HG02798 (cell line): Measurements from ENCODE around the gene NCR2.

Experiments
- ATAC-seq: cut with Tn5 transposase; IDR thresholded peaks from one replicate; pipeline ENCODE4 v1.9.1; 2021; ENCODE audit warnings: mild to moderate bottlenecking; ENCODE audit not compliant: unreplicated experiment, poor library complexity

The NCR2 gene

GRCh38 chr6:41356825-41357224 lies 21.4 kb downstream of the NCR2 start:
- ATAC-seq: no peak

DNA sequence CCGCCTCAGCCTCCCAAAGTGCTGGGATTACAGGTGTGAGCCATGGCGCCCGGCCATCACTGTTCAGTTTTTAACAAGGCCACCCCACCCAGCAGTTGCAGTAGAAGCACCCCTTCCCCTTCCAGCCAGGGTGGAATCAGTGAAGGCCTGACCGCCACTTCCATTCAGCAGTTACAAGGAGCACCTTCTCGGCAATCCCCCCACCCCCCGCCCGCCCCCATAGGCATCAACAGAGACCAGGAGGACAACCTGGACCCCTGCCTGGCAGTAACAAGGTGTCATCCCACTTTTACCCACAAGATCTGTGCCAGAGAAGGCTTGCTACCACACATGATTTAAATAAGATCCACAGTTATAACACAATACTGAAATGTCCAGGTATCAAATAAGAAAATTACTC lies 23.1 kb downstream of the NCR2 start:
- ATAC-seq: no peak

GRCh38 chr6:41359617-41360313 lies 24.4 kb downstream of the NCR2 start:
- no peak for ATAC-seq

- ATAC-seq: no peak
Measured at GRCh38 chr6:41360314-41360685, 24.9 kb downstream of the NCR2 start.

DNA sequence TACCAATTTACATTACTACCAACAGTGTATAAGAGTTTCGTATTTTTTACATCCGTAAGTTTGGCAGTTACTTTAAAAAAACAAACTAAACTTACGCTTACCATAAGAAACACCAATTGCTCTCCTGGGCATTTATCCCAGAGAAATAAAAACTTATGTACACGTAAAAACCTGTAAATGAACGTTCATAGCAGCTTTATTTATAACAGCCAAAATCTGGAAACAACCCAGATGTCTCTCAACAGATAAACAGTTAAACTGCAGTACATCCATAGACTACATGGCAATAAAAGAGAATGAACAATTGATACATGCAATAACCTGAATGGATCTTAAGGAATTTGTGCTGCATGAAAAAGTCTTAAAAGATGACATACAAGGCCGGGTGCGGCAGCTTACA lies 30.7 kb downstream of the NCR2 start:
- no peak for ATAC-seq

DNA sequence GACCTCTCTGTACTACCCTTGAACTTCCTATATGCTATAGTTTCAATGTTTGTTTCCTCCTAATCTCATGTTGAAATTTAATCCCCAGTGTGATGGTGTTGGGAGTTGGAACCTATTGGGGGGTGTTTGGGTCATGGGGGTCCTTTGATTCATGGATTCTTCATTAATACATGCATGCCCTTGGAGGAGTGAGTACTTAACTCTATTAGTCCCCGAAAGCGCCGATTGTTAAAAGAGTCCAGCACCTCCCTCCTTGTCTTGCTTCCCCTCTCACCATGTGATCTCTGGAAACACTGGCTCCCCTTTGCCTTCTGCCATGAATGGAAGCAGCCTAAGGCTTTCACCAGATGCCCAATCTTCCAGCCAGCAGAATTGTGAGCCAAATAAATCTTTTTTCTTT lies 31.7 kb downstream of the NCR2 start:
- ATAC-seq: no peak

GRCh38 chr6:41367700-41368099 lies 32.3 kb downstream of the NCR2 start:
- ATAC-seq: no peak

DNA sequence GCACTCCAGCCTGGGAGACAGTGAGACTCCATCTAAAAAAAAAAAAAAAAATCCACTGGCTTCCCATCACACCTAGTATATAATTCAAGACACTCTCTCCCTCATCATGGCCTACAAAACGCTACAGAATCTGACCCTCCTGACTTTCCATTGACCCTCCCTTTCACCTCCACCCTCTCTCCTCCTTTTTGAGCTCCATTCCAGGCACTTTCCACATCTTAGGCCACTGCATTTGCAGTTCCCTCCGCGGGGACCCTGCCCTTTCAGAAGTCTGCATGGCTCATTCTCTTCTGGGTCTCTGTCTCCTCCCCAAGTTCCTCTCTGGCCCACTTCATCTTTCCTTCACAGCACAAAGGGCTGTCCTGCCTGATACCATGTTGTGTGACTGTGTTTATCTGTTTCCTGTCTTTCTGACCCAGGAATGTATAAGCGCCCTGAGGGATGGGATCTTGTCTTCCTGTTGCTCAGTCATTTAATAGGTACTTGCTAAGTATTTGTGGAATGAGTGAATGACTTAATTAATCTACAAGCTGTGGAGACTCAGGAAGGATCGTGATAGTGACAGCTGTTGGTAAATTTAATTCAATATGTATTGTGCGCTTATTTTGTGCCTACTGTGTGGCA lies 35.2 kb downstream of the NCR2 start:
- no peak for ATAC-seq

DNA sequence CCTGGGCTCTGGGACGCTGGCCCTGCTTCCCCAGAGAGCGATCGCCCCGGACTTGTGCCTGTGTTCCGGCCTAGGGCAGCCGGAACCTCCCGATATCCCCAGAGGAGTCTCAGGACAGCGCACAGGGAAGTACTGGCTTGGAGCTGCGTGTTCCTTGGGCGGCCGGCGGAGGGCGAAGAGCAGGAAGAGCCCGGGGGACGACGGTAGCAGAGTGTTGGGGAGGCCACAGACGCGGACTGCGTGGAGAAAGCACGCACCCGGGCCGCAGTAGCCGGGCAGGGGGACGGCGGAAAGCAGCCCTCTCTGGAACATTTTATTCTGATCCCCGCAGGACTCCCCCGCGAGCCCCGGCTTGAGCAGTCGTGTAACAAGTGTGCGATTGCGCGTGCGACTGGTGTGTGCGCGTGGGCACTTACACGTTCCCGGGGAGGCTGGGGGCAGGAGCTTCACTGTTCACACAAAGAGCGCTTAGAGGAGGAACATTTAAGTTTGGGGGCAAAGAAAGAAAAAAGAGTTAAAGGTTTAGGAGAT lies 36.1 kb downstream of the NCR2 start:
- ATAC-seq: no peak

- ATAC-seq: no peak
Measured at GRCh38 chr6:41371992-41372831, 36.8 kb downstream of the NCR2 start.

- no peak for ATAC-seq
Measured at GRCh38 chr6:41372832-41373626, 37.6 kb downstream of the NCR2 start.

DNA sequence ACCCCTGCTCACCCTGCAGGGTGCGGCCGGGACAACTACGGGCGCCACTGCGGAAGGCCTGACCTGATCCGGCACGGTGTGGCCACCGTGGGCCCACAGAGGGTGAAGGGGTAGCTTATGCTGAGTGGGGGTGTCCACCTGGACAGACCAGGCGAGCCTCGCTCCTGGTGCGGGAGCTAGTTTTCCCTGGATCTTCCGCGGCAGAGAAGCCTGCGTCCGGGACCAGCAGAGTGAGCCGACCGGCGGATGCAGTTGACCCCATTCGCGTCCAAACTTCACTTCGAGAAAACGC lies 38.2 kb downstream of the NCR2 start:
- ATAC-seq: no peak

DNA sequence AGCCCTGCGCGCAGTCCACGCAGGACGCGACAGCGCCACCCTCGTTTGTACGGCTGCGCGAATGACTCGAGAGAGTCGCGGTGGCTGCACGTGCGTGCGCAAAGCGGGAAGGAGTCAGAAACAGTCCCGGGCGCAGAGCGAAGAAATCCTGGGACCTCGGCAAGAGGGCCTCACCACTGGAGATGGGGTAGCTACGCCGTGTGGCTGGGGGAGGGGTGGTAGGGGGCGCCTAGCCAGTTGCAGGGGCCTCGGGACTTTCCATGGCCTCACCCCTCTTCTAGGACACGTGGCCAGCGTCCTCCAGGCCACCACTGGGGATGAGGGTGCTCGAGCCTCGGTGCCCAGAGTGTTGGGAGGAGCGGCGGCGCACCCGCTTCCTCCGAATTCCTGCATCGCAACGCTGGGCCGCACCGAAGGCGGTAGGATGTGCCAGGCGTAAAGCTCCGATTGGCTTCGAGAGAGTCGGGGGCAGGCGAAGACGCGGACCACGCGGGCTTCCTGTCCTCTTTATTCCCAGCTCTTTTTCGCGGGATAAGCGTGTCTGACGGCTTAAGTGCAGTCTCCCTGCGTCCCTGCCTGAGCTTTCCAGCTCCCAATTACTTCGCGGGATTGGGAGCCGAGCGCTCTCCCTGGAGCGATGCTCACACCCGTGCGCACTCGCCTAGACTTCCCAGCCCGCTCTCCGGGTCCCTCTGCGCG lies 38.7 kb downstream of the NCR2 start:
- no peak for ATAC-seq

- no peak for ATAC-seq
Measured at GRCh38 chr6:41374618-41375590, 39.5 kb downstream of the NCR2 start.

DNA sequence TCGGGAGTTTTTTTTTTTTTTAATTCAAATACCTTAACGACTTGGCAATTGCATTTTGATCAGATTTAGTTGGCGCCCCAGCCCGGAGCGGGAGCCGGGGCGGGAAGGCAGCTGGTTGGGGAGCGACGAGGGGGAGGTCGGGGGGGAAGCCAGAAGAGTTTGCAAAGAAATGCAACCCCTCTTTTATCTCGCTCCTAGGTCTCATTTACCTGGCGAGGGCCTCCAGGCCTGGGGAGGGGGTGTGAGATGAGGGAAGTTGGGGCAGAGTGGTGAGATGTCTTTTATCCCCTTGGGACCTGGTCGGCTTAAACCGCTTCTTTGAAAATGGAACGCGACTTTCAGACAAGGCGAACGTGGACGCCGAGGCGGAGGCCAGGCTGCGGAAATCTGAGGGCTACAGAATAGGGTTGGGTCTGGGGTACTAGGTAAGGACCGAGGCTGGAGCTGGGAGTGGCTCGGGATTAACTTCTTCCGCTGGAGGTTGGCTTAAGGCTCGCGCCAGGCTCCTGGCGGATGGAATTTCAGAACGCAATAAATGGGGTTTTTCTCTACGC lies 40.3 kb downstream of the NCR2 start:
- no peak for ATAC-seq

DNA sequence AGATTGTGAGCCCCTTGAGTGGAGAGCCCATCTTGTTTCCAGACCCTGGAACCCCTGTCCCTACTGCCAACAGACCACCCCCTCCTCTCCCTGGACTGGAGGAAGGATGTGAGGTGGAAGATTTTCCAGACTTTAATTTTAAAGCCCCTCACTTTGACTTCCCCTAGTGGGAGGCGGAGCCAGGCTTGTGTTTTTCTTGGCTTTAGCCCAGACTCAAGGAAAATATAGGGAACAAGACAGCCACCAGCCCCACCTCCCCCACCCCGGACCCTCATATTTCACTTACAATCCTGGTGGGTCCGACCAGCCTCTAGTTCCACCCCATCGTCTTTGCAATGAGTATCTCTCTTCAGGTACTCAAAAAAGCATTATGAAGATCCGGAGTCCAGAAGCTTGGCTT lies 40.8 kb downstream of the NCR2 start:
- ATAC-seq: no peak

- ATAC-seq: no peak
Measured at GRCh38 chr6:41377071-41377470, 41.7 kb downstream of the NCR2 start.

DNA sequence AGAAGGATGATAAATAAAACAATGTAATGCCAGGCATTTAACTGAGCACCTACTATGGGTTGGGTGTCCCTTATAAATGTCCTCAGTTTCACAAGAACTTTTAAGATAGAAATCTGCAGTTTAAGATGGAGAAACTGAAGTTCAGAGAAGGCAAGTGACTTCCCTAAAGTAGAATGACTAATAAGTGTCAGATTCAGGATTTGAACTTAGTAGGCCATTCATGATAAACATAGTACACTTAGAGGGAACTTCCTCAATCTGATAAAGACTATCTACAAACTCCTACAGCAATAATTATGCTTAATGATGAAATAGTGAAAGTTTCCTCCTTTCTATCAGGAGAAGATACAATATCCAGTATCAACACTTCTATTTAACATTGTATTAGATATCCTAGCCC lies 43.9 kb downstream of the NCR2 start:
- no peak for ATAC-seq

DNA sequence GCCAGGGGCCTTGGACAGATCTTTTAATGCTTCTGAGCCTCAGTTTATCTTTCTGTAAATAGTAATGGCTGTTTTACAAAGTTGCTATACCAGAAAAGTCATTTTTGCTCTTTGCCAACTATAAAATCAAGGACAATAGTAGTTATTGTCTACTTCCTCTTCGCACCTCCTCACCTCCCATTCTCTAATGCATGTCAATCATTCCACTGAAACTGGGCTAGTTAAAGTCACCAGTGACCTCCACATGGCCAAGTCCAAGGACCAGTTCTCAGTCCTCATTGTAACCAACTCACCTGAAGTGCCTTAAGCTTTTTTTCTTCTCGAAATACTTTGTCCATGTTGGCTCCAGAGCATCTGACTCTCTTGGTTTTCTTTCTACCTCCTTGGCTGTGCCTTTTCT lies 51.2 kb downstream of the NCR2 start:
- no peak for ATAC-seq
